GM19099 (cell line): Measurements from ENCODE around the gene YWHAG.

Source experiments
- POLR2A ChIP-seq: IDR thresholded peaks from 3 replicates; pipeline ENCODE4 v1.6.1; 2011; ENCODE audit warnings: low read depth; ENCODE audit not compliant: insufficient read length; ENCODE audit errors: extremely low read depth

The YWHAG gene

DNA sequence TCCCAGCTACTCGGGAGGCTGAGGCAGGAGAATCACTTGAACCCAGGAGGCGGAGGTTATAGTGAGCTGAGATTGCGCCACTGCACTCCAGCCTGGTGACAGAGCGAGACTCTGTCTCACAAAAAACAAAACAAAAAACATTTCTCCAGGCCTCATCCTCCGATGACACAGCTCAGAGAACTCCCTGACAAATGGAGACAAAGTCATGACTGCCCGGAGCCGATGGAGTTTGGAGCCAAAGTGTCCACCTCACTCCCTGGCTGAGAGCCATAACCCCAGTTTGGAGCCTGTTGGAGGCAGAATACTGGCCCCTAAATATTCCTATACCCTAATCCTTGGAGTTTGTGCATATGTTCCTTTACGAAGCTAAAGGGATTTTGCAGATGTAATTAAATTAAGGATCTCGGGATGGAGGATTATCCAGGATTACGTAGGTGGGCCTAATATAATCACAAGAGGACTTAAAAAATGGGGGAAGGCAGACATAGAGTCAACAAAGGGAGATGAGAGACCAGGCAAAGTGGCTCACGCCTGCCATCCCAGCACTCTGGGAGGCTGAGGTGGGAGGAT is 28.0 kb upstream of the YWHAG start:
- no peak for TF ChIP-seq POLR2A

DNA sequence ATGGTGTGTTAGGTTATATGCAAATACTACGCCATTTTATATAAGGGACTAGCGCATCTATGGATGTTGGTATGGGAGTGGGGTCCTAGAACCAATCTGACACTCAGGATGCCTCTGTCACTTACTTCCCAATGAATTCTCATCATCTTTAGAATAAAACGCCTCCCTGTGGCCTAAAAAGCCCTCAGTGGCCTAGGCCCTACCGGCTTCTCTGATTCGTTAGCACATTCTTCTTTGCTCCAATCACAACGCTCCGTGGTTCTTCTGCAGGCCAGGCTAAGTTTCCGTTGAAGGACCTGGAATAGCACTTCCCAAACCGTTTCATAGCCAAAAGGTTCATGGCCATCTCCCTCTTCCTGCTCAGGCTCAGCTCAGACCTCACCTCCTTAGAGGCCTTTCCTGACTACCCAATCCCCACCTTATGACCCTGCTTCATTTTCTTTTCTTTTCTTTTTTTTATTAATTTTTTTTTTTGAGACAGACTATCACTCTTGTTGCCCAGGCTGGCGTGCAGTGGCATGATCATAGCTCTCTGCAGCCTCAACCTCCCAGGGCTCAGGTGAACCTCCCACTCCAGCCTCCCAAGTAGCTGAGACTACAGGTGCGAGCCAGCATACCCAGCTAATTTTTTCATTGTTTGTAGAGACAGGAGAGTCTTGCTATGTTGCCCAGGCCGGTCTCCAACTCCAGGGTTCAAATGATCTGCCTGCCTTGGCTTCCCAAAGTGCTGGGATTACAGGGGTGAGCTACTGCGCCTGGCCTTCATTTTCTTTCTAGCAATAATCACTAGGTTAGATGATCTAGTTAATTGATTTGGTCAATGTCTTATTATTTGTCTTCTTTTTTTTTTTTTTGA is 24.5 kb upstream of the YWHAG start:
- TF ChIP-seq POLR2A, result no peak

DNA sequence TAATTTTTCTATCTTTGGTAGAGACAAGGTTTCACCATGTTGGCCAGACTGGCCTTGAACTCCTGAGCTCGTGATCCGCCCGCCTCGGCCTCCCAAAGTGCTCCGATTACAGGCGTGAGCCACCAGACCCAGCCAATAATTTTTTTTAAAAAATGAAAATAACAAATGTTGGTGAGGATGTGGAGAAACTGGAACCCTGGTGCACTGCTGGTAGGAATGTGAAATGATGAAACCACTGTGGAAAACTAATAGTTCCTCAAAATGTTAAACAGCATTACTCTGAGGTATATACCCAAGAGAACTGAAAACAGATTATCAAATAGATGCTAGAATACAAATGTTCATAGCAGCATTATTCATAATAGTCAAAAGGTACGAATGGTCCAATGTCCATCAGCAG is 23.0 kb upstream of the YWHAG start:
- no peak for TF ChIP-seq POLR2A

DNA sequence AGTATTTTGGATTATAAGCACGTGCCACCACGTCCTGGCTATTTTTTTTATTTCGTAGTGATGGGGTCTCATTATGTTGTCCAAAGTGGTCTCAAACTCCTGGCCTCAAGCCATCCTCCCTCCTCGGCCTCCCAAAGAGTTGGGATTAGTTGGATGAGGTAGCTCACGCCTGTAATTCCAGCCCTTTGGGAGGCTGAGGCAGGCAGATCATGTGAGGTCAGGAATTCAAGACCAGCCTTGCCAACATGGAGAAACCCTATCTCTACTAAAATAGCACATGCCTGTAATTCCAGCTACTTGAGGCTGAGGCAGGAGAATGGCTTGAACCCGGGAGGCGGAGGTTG is 21.8 kb upstream of the YWHAG start:
- TF ChIP-seq POLR2A, result no peak

DNA sequence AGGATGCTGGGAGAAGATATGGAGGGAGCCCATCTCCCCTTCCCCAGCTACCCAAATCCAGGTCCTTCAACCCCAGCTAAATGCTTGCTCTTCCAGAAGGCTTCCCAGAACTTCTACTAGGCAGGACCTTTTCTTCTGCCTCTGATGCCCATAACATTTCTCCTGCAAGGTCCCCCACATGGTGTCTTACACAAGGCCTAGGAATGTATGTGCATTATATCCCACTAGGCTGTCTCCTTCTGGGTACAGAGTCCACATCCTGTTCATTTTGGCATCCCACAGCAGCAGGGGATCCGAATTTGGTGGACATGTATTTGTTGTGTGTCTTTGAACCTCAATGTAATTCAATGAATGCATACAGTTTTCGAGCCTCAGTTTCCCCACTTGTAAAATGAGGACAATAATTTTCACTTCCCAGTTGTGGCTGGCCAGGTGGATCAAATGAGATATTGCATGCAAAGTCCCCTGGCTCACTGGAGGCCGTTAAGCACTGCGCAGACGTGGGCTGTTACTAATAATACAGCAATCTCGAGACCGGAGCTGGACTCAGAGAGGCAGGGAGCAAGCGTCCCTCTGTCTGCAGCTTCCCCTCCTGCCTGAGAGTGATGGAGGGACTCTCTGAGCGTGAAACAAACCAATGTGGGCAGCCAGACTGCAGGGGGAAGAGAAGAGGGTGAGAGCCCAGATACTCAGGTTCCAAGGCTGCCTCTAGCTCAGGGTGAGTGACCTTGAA is 18.6 kb upstream of the YWHAG start:
- no peak for TF ChIP-seq POLR2A

DNA sequence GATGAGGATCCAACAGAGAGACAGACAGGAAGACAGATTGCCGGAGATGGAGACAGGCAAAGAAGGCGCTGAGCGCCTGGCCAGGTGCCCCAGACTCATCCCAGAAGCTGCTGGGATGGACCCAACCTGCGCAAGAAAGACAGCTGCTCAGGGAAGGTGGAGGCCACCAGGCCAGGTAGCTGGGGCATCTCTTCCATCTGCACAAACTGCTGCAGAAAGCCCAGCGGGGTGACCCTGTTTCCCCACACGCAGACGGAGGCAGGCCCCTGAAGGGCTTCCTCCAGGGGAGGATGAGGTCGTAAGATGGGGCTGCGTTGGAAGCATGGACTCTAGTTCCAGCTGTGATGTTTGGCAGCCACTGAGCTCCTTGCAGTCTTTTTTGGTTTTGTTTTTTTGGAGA is 16.5 kb upstream of the YWHAG start:
- TF ChIP-seq POLR2A, result no peak

DNA sequence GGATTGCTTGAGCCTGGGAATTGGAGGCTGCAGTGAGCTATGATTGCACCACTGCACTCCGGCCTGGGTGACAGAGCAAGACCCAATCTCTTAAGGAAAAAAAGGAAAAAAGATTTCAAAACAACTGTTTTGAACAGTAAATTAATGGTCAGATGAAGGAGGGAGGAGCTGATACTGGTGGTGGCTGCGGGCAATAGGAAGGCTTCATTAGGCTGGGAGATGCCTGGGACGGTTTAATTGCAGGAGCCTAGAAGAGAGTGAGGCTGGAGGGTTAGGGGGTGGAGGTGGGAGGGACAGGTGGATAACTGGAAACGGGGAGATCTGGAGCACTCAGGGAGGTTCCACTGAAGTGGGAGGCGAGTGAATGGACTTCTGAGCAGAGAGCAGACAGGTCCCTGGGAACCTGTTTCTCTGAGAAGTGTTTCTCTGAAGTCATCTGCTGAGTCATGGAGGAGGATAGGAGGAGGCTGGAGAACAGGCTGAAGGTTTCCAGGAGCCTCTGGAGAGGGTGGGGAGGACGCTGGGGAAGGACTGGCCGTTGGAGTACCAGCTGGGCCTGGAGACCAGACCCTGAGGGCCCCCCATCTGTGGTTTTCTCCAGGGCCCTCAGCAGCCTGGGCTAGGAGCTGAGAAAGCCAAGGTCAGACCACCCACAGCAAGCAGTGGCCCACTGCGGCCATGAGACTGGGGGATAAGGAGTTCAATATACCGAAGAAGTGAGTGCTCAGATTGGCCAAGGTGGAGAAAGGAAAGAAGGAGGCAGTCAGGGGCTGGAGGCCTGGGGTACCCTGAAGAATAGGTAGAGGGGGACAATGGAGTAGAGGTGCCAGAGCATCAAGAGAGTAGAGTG is 14.4 kb upstream of the YWHAG start:
- TF ChIP-seq POLR2A, result no peak

DNA sequence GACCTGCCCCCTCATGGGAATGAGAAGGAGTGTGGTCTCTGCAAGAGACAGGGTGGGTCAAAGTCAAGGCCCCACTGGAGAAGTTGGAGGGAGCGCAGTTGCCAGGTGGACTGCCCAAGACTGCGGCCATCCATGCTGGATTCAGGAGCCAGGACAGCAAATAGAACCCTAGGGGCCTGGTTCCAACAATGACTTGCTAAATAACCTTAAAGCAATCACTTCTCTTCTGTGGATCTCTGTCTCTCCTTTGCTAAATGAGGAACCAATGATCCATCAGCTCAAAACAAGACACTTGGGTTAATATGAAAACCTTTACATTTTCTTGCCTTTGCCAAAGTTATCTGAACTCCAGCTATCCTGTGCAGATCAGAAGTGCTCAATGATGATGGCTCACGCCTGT is 12.6 kb upstream of the YWHAG start:
- TF ChIP-seq POLR2A, result no peak

DNA sequence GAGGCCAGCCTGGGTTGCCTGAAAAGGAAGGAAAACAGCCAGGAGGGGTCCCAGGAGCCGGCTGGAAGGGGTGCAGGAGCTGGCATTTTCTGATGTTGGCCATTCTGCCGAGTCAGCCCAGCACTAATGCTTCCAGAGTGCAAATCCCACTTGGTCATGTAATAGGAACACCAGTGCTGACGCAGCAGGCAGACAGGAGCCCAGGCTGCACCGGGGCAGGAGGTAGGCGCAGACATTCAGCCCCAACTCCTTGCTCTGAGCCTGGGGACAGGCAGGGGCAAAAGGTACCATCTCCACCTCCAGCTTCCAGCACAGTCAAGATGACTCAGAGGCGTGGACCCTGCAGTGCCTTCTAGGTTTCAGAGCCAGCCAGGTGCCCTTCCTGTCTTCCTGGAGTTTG is 10.2 kb upstream of the YWHAG start:
- no peak for TF ChIP-seq POLR2A

DNA sequence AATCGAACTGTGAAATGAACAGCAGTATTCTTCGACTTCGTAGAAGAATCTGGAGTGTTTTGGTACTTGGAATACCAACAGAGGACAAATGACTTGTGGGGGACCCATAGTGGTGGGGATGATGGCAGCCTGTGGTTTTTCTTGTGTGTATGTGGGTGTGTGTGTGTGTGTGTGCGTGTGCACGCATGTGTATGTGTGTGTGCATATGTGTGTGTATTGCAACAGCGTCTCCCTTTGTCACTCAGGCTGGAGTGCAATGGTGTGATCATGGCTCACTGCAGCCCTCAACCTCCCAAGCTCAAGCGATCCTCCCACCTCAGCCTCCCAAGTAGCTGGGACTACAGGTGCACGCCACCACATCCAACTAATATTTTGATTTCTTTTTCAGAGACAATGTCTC is 9.4 kb upstream of the YWHAG start:
- TF ChIP-seq POLR2A, result no peak

DNA sequence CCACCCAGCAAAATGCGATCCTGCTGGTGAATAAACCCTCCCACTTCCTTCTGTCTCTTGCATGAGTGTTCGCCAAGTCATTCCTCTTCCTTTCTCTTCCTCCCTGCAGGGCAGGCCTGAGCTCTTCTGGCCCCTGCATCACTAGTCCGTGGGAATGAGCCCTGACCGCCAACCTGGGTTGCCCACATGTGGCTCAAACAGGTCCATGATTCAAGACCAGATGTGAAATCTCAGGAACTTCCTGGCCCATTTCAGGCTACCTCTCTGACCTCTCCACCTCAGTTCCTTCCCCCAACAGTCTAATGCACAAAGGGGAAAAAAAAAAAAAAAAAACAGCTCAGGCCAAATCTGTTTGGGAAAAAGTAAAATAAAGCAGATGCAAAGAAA is 5.4 kb upstream of the YWHAG start:
- no peak for TF ChIP-seq POLR2A

DNA sequence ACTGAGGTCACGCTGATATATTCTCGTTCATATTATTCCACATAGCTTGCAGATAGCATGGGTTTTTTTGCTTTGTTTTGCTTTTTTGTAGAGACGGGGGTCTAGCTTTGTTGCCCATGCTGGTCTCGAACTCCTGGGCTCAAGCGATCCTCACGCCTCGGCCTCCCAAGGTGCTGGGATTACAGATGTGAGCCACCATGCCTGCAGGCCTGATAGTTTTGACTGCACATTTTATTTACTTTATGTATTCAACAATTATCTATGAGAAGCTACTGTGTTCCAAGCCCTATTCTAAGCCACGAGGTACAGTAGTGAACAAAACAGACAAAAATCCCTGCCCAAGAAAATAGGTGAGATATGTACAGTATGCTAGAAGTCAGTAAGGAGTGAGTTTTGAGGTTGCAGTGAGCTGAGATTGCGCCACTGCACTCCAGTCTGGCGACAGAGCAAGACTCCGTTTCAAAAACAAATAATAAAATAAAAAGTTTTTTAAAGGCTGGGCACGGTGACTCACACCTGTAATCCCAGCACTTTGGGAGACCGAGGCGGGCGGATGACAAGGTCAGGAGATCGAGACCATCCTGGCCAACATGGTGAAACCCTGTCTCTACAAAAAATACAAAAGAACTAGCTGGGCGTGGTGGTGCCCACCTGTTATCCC is 1.3 kb upstream of the YWHAG start:
- TF ChIP-seq POLR2A, result no peak

DNA sequence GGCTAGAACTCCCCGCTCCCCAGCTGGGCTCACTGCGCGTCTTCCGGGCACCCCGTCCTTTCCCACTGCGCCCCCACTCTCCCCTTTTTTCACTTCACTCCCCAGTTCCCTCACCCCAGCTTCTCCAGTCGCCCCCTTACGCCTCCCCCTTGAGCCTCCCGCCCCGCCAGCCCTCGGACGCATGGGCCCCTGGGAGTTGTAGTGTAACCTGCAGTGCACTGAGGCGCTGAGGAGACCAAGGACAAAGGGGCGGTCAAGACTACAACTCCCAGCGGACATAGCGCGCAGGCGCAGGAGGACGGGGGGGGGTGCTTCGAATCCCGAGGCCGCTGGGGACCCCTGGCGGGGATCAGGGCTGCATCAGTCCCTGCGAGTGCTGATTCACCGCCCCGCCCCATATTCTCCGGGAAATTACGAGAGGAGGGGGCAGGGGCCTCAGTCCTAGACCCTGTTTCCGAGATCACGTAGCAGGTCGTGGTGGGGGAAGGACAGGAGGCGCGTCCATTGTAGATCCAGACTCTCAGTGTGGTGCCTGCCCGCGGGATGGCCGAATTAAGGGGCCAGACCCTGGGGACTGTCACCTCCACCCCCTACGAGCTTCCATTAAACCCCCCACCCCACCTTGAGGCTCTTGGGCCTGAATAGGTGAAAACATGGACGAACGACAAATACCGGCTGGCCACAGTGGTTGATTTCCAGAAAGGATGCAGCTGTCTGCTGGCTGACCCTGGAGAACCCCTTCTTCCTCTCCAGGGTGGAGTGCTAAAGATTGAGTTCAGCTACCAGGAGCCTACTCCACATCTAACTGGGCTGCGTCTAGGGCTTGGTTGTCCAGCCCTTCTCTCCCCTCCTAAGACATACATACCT is 553 bp upstream of the YWHAG start:
- peak; percentile 42 for TF ChIP-seq POLR2A

DNA sequence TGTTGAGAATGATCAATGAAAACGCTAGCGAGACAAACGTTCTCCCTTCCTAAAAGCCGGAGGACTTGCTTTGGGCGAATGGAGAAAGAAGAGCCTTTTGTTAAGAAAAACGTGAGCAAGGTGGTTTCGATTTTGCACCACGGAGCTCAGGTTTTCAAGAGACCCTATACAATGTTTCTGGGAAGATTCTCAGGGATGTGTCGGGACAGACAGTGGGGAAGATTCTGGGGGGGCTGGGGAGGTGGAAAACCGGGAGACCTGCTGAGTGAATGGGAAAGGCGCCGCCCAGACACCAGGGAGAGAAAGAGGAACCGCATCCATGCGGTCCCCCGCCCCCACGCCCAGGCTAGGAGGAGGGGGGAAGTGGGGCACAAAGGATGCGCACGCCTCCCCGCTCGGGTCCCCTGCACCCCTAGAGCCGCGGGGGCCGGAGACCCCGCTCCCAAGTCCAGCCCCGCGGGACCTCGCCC is 745 bp downstream of the YWHAG start:
- no peak for TF ChIP-seq POLR2A
